GM12892 (cell line): ENCODE data around the gene DGCR2.
A peak's percentile ranks its signal among the peaks of the same experiment; 100 is the strongest.
"Not testable (repeated sequence)": the region's sequence is repeated elsewhere in the genome, so short reads cannot be mapped to it uniquely, and the experiment has no call there.

Experiments used
- DNase-seq: peaks from one replicate; pipeline ENCODE4 v3.0.0; 2011; ENCODE audit not compliant: insufficient read length
- FAIRE-seq: peaks from 2 replicates; lab custom pipeline; 2011; peaks lifted over from hg19 to GRCh38; lab: Jason Lieb, UNC
- POLR2A ChIP-seq: IDR thresholded peaks from 2 replicates; pipeline ENCODE4 v1.6.1; 2011; ENCODE audit warnings: low read depth, low read length, control low read depth
- POLR2AphosphoS5 ChIP-seq: IDR thresholded peaks from 2 replicates; pipeline ENCODE4 v1.6.1; 2011; ENCODE audit warnings: low read depth, low read length, control low read depth
- TAF1 ChIP-seq: IDR thresholded peaks from 2 replicates; pipeline ENCODE4 v1.6.1; 2011; ENCODE audit warnings: low read depth, mild to moderate bottlenecking, control low read depth, low read length, borderline replicate concordance

Gene DGCR2

GRCh38 chr22:19011075-19011474 lies 111.1 kb downstream of the DGCR2 start:
- FAIRE-seq, result no peak
- no peak for DNase-seq
- TF ChIP-seq TAF1 (no peak), POLR2AphosphoS5 (no peak), POLR2A (no peak)

GRCh38 chr22:19005905-19006304 lies 116.3 kb downstream of the DGCR2 start:
- FAIRE-seq (no peak), DNase-seq (no peak)
- TF ChIP-seq TAF1 (no peak), POLR2AphosphoS5 (no peak), POLR2A (no peak)

GRCh38 chr22:19004471-19004870 lies 117.7 kb downstream of the DGCR2 start:
- no peak for DNase-seq
- TF ChIP-seq POLR2AphosphoS5, result no peak
- no peak for TF ChIP-seq POLR2A
- no peak for TF ChIP-seq TAF1
- FAIRE-seq, result no peak

GRCh38 chr22:19003508-19003907 lies 118.7 kb downstream of the DGCR2 start:
- no peak for DNase-seq
- TF ChIP-seq POLR2A (no peak), TAF1 (no peak), POLR2AphosphoS5 (no peak)
- FAIRE-seq, result no peak

GRCh38 chr22:19002684-19003038 lies 119.6 kb downstream of the DGCR2 start:
- FAIRE-seq, result no peak
- TF ChIP-seq POLR2A, result no peak
- no peak for TF ChIP-seq TAF1
- no peak for TF ChIP-seq POLR2AphosphoS5
- no peak for DNase-seq

- TF ChIP-seq POLR2AphosphoS5 (no peak), TAF1 (no peak), POLR2A (no peak)
- FAIRE-seq (no peak), DNase-seq (no peak)
Observed at GRCh38 chr22:19001204-19001603, 121.0 kb downstream of the DGCR2 start.

GRCh38 chr22:19000106-19000505 lies 122.1 kb downstream of the DGCR2 start:
- DNase-seq, result not testable (repeated sequence)
- FAIRE-seq, result peak; percentile 67

GRCh38 chr22:18999416-18999815 lies 122.8 kb downstream of the DGCR2 start:
- DNase-seq, result no peak
- TF ChIP-seq POLR2A, result no peak
- TF ChIP-seq TAF1, result no peak
- no peak for TF ChIP-seq POLR2AphosphoS5
- FAIRE-seq, result no peak

GRCh38 chr22:18999008-18999407 lies 123.2 kb downstream of the DGCR2 start:
- FAIRE-seq (no peak), DNase-seq (no peak)
- TF ChIP-seq TAF1, result no peak
- TF ChIP-seq POLR2AphosphoS5, result no peak
- TF ChIP-seq POLR2A, result no peak

- DNase-seq, result no peak
- FAIRE-seq, result no peak
- TF ChIP-seq POLR2A (no peak), TAF1 (no peak), POLR2AphosphoS5 (no peak)
Observed at GRCh38 chr22:18997925-18998315, 124.3 kb downstream of the DGCR2 start.

GRCh38 chr22:18997306-18997924 lies 124.8 kb downstream of the DGCR2 start:
- FAIRE-seq (no peak), DNase-seq (no peak)
- no peak for TF ChIP-seq TAF1
- no peak for TF ChIP-seq POLR2A
- TF ChIP-seq POLR2AphosphoS5, result no peak

- DNase-seq, result no peak
- TF ChIP-seq POLR2AphosphoS5 (no peak), POLR2A (no peak), TAF1 (no peak)
- no peak for FAIRE-seq
Observed at GRCh38 chr22:18996376-18996900, 125.8 kb downstream of the DGCR2 start.

- no peak for FAIRE-seq
- no peak for DNase-seq
- TF ChIP-seq POLR2AphosphoS5 (no peak), TAF1 (no peak), POLR2A (no peak)
Observed at GRCh38 chr22:18995327-18995711, 126.9 kb downstream of the DGCR2 start.
